ENCODE data around the gene SRD5A2.

The SRD5A2 gene

GRCh38 chr2:31558401-31559295, 22.1 kb downstream of the SRD5A2 start:
- no peak for TF ChIP-seq CTCF (IDR thresholded peaks at IDR 0.05; ENCODE audit: insufficient read depth, low read depth, low read length, missing control alignments)
- DNase-seq (ENCODE audit: low read depth), result no peak
- no peak overlapping the region for H3K4me3 ChIP-seq (ENCODE audit: low read depth, low read length)

GRCh38 chr2:31556940-31557339, 23.8 kb downstream of the SRD5A2 start:
- no peak overlapping the region for H3K4me3 ChIP-seq (ENCODE audit: low read depth, low read length)
- DNase-seq (ENCODE audit: low read depth), result no peak
- TF ChIP-seq CTCF (IDR thresholded peaks at IDR 0.05; ENCODE audit: insufficient read depth, low read depth, low read length, missing control alignments), result no peak

GRCh38 chr2:31555967-31556706, 24.6 kb downstream of the SRD5A2 start:
- no peak overlapping the region for H3K4me3 ChIP-seq (ENCODE audit: low read depth, low read length)
- DNase-seq (ENCODE audit: low read depth), result no peak
- TF ChIP-seq CTCF (IDR thresholded peaks at IDR 0.05; ENCODE audit: insufficient read depth, low read depth, low read length, missing control alignments), result no peak

GRCh38 chr2:31553362-31553761, 27.4 kb downstream of the SRD5A2 start:
- no peak overlapping the region for H3K4me3 ChIP-seq (ENCODE audit: low read depth, low read length)
- no peak for DNase-seq (ENCODE audit: low read depth)
- TF ChIP-seq CTCF (IDR thresholded peaks at IDR 0.05; ENCODE audit: insufficient read depth, low read depth, low read length, missing control alignments), result no peak

GRCh38 chr2:31547485-31547884, 33.3 kb downstream of the SRD5A2 start:
- no peak for TF ChIP-seq CTCF (IDR thresholded peaks at IDR 0.05; ENCODE audit: insufficient read depth, low read depth, low read length, missing control alignments)
- no peak for DNase-seq (ENCODE audit: low read depth)
- no peak overlapping the region for H3K4me3 ChIP-seq (ENCODE audit: low read depth, low read length)

- TF ChIP-seq CTCF (IDR thresholded peaks at IDR 0.05; ENCODE audit: insufficient read depth, low read depth, low read length, missing control alignments), result no peak
- DNase-seq (ENCODE audit: low read depth), result no peak
- H3K4me3 ChIP-seq (ENCODE audit: low read depth, low read length), result no peak overlapping the region
Observed at GRCh38 chr2:31541853-31542252, 38.9 kb downstream of the SRD5A2 start.

Measured in GM12865 (cell line).